Uterus (tissue), 2 donors: ENCODE data around the gene GNRHR.

Experiments used
- CTCF ChIP-seq, 4 experiments: fragments of 200-600 bp in 2 of 4; fragments of 450-650 bp in 2 of 4; sonication (generic) in 2 of 4; IDR thresholded peaks; one replicate each; pipeline ENCODE4 v1.5.1; 2016 to 2019; ENCODE audit warnings: antibody characterized with exemption in 4 of 4, mild to moderate bottlenecking in 2 of 4, moderate library complexity in 1 of 4
- POLR2A ChIP-seq, 2 donors: fragments of 450-650 bp; IDR thresholded peaks; one replicate each; pipeline ENCODE4 v1.6.1; 2016; ENCODE audit warnings: antibody characterized with exemption in 2 of 2, mild to moderate bottlenecking in 1 of 2, moderate library complexity in 1 of 2

GRCh38 chr4:67718848-67719247 is 35.3 kb downstream of the GNRHR start:
- TF ChIP-seq POLR2A (IDR thresholded peaks at IDR 0.05) (no peak), CTCF (IDR thresholded peaks at IDR 0.05) (no peak)
